ENCODE data around the gene KCNAB2.

Gene KCNAB2

GRCh38 chr1:6052543-6053205 is 7.0 kb downstream of the KCNAB2 start:
- DNase-seq (ENCODE audit: low read depth), result peak; percentile 64
- TF ChIP-seq, protein P1, sequence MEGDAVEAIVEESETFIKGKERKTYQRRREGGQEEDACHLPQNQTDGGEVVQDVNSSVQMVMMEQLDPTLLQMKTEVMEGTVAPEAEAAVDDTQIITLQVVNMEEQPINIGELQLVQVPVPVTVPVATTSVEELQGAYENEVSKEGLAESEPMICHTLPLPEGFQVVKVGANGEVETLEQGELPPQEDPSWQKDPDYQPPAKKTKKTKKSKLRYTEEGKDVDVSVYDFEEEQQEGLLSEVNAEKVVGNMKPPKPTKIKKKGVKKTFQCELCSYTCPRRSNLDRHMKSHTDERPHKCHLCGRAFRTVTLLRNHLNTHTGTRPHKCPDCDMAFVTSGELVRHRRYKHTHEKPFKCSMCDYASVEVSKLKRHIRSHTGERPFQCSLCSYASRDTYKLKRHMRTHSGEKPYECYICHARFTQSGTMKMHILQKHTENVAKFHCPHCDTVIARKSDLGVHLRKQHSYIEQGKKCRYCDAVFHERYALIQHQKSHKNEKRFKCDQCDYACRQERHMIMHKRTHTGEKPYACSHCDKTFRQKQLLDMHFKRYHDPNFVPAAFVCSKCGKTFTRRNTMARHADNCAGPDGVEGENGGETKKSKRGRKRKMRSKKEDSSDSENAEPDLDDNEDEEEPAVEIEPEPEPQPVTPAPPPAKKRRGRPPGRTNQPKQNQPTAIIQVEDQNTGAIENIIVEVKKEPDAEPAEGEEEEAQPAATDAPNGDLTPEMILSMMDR (conservative IDR thresholded peaks at IDR 0.05; ENCODE audit: control insufficient read depth, insufficient read depth, low read depth, low read length), result peak; percentile 57
- no peak overlapping the region for H3K4me3 ChIP-seq (ENCODE audit: control insufficient read depth, low read depth, low read length)

GRCh38 chr1:6053206-6053546 is 7.5 kb downstream of the KCNAB2 start:
- no peak overlapping the region for H3K4me3 ChIP-seq (ENCODE audit: control insufficient read depth, low read depth, low read length)
- TF ChIP-seq, protein P1 (conservative IDR thresholded peaks at IDR 0.05; ENCODE audit: control insufficient read depth, insufficient read depth, low read depth, low read length), result no peak
- no peak for DNase-seq (ENCODE audit: low read depth)

GRCh38 chr1:6054596-6054995 is 8.9 kb downstream of the KCNAB2 start:
- TF ChIP-seq, protein P1 (conservative IDR thresholded peaks at IDR 0.05; ENCODE audit: control insufficient read depth, insufficient read depth, low read depth, low read length), result no peak
- no peak for DNase-seq (ENCODE audit: low read depth)
- no peak overlapping the region for H3K4me3 ChIP-seq (ENCODE audit: control insufficient read depth, low read depth, low read length)

- TF ChIP-seq, protein P1 (conservative IDR thresholded peaks at IDR 0.05; ENCODE audit: control insufficient read depth, insufficient read depth, low read depth, low read length), result no peak
- no peak for DNase-seq (ENCODE audit: low read depth)
Measured at GRCh38 chr1:6056572-6056948, 10.9 kb downstream of the KCNAB2 start.

GRCh38 chr1:6057170-6057845 is 11.6 kb downstream of the KCNAB2 start:
- TF ChIP-seq, protein P1 (conservative IDR thresholded peaks at IDR 0.05; ENCODE audit: control insufficient read depth, insufficient read depth, low read depth, low read length), result no peak
- DNase-seq (ENCODE audit: low read depth), result no peak

More at GRCh38 chr1:6056572-6056948, 10.9 kb downstream of the KCNAB2 start:
- H3K4me3 ChIP-seq (ENCODE audit: control insufficient read depth, low read depth, low read length), result no peak overlapping the region

DNA sequence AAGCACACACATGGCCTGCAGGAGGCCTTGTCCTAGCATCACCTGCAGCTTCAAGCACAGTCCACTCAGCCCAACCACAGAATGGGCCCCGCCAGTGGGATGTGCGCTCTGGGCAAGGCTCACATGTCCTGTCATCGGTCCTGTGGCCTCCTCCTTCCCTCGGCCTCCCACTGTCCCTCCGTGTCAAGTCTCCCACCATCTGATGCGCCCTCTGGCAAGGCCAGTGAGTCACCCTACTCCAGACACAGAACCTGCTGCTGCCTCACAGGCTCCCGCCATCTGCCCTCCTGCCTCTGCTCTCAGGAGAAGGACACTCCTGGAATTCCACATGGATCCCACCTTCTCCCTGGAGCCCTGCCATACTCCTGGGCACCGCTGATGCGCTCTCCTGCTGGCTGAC is 14.2 kb downstream of the KCNAB2 start:
- no peak overlapping the region for H3K4me3 ChIP-seq (ENCODE audit: control insufficient read depth, low read depth, low read length)
- TF ChIP-seq, protein P1 (conservative IDR thresholded peaks at IDR 0.05; ENCODE audit: control insufficient read depth, insufficient read depth, low read depth, low read length), result no peak
- no peak for DNase-seq (ENCODE audit: low read depth)

More at GRCh38 chr1:6057170-6057845, 11.6 kb downstream of the KCNAB2 start:
- no peak overlapping the region for H3K4me3 ChIP-seq (ENCODE audit: control insufficient read depth, low read depth, low read length)
